AG09309 (cell line): Measurements from ENCODE around the gene MPRIP.

Experiments
- DNase-seq: peaks from one replicate; pipeline ENCODE4 v3.0.0-alpha.2; 2010; ENCODE audit warnings: low read depth
- H3K4me3 ChIP-seq: 2 replicates; pipeline ENCODE4 v1.5.1; 2011; ENCODE audit warnings: mild to moderate bottlenecking, low read depth, low read length, moderate library complexity; ENCODE audit not compliant: control insufficient read depth
- CTCF ChIP-seq: IDR thresholded peaks from 2 replicates; pipeline ENCODE4 v1.5.1; 2011; ENCODE audit warnings: mild to moderate bottlenecking, low read depth, low read length, inconsistent platforms; ENCODE audit not compliant: insufficient read depth, control insufficient read depth; ENCODE audit errors: missing control alignments

The MPRIP gene

GRCh38 chr17:17042851-17043460, 699 bp downstream of the MPRIP start:
- no peak for DNase-seq
- TF ChIP-seq CTCF = no peak
- peak overlapping the region; percentile 80 for H3K4me3 ChIP-seq

DNA sequence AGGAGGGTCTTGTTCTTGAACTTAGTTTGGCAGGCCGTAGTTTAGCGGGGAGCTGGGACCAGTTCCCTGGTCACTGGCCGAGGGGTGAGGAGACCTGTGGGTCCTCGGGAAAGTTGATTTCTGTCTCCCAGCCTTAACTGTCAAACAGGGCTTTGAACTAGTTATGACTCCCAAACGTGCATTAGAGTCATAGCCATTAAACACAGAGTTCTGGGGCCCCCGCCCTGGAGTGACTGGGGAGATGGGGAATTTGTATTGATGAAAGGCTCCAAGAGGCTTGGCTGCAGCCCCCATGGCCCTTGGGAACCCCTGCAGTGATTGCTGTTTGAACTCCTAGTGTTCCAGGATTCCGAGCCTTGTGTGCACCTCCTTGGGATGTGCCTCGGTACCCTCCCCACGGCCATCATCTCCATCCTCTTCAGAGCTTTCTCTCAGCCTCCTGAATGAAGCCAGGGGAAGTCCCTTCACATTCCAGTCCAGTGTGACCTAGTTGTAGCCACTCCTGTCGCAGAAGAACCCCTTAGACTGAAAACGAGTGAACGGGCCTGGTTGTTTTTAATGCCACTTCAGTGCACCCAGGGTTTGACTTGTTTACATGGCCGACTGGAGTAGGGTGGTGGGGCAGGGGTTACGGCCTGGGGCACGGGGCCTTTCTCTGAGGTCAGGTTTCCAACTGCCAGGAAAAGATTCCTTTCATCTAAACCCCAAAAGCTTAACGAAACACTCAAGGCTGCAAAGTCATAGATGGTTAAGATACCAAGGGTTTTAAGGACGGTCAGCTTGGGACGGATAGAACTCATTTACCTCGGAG, 1.4 kb downstream of the MPRIP start:
- DNase-seq = no peak
- peak overlapping the region; percentile 80 for H3K4me3 ChIP-seq
- TF ChIP-seq CTCF = no peak

DNA sequence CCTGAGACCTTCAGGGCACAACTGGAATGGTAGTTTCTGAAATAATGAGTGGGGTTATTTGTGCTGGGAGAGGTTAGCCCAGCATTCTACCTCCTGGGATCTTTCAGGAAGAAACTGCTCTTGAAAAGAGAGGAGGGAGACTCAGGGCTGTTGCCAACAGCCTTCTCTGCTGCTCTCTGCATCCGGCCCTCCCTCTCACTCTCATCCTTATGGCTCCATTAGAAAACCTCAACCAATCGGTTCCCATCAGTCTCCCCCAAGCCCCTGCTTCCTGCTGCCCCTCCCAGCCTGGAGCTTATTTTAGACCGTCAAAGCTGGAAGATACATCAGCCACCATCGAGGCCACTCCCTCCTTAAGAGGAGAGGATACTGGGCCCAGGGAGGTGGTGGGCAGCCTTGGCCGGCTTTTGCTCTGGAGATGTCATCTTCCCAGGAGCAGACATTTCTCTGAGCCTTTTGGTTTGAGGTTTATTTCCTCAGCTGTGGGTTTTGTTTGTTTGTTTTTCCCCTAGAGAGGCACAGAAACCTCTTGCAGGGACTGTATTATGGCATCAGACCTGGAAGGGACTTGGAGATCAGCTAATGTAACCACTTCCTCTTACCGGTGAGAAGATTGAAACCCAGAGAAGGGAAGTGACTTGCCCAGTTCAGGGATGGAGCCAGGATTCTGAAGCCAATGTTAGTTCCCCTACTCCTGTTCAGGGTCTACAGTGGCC, 2.7 kb downstream of the MPRIP start:
- no peak for TF ChIP-seq CTCF
- H3K4me3 ChIP-seq = peak overlapping the region; percentile 80
- DNase-seq = peak; percentile 46

DNA sequence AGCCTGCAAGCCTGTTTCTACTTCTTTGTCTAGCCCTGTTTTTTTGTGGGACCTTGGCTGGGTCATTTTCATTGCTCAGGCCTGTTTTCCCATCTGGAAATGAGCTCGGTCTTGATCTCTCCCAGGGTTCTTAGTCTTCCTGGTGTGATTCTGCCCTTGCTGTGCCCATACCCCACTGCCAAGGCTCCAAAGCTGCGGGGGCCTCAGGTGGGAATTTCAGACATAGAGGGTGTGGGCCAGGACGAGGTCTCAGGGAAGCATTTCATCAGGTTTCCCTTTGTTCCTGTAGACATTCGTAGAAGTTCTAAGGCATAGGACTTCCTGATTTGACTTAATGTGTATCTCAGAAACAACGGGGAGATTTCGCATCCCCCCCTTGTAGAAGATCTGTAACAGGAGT, 5.8 kb downstream of the MPRIP start:
- no peak for DNase-seq
- TF ChIP-seq CTCF = no peak
- H3K4me3 ChIP-seq = no peak overlapping the region

DNA sequence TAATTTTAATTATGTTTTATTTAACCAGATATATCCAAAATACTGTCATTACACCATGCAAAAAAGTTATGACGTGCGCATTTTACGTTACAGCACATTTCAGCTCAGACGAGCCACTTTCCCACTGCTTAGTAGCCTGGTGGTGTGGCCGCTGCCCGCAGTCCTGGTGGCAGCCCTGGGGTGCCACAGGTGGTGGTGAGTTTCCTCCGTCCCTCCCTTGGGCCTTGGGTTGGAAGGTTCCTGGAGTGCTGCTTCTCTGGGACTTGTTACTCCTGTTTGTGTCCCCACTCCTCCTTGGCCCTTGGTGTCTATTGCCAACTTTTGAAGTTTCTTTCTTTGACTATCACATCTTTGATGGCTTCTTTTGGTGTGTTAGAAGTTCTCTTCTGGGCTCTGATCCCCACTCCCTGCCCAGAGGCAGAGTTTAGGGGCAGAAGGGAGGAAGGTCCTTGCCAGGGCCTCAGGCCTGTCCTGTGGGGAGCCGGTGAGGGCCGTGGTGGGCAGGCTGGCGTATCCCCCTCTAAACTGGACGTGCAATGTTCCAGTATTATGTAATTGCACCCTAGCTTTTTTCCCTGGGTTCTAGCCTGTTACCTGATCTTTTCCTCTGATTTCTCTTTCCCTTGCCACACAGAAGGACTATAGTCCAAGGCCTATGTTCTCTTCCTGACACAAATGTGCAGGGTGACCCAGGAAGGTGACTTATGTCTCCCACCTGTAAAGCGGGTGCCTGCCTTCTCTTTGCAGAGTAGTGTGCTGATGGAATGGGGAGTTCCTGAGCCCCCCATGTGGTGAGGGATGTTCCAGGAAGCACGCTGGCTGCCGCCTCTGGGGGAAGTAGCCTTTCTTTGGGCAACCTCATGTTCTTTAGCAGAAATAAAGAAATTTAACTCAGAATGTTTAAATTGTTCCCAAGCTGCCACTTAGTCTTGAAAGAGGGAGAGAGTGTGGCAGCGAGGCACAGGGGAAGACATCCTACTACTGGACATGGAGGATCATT, 8.4 kb downstream of the MPRIP start:
- DNase-seq = no peak
- TF ChIP-seq CTCF = no peak
- H3K4me3 ChIP-seq = no peak overlapping the region

DNA sequence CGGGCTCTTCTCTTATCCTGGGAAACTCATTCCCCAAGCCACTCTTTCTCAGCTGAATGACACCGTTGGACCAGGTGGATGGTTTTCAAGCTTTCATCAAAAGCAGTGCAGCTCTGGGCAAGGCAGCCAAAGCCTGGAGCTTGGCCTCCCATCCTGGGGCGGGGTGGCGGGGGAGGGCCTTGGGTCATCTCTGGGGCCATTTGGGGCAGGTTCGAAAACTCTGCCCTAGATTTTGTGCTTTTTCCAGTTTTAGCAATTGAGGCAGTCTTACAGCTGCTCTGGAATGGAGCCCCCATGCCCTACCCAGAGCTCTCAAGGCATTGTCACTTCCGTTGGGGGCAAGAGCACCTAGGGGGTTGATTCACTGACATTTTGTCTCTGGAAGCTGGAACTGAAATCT, 9.1 kb downstream of the MPRIP start:
- no peak for DNase-seq
- H3K4me3 ChIP-seq = no peak overlapping the region
- no peak for TF ChIP-seq CTCF
